Pulmonary artery endothelial cell (primary cell): ENCODE results near the gene RERE. TPM values are rescaled to one million over a fixed set of nuclear protein-coding genes. Genes with fewer than 3 reads are reported as not detected.

ENCODE experiments used
- DNase-seq: peaks from one replicate; pipeline ENCODE4 v3.0.0-alpha.2; 2011; ENCODE audit warnings: low read depth, low spot score
- total RNA-seq: library from RNA; depleted of rRNA; stranded (reverse); fragments of >200 nt; gene quantifications from 2 replicates; pipeline ENCODE4 v1.2.3, GENCODE V29; 2014

Gene RERE
- total RNA-seq, 1 donor from 2014 or later: 60.7 TPM

GRCh38 chr1:8338526-8339202 is 478.8 kb downstream of the RERE start:
- no peak for DNase-seq

GRCh38 chr1:8337776-8338525 is 479.5 kb downstream of the RERE start:
- DNase-seq: no peak

- no peak for DNase-seq
Measured at GRCh38 chr1:8335246-8335645, 482.2 kb downstream of the RERE start.

- DNase-seq: no peak
Measured at GRCh38 chr1:8334106-8334851, 483.2 kb downstream of the RERE start.

- no peak for DNase-seq
Measured at GRCh38 chr1:8333246-8333987, 484.0 kb downstream of the RERE start.

GRCh38 chr1:8332806-8333205 is 484.6 kb downstream of the RERE start:
- no peak for DNase-seq

- DNase-seq: no peak
Measured at GRCh38 chr1:8330271-8331125, 486.9 kb downstream of the RERE start.

GRCh38 chr1:8329858-8330257 is 487.6 kb downstream of the RERE start:
- no peak for DNase-seq

GRCh38 chr1:8329439-8329838 is 488.0 kb downstream of the RERE start:
- no peak for DNase-seq

GRCh38 chr1:8328271-8328670 is 489.2 kb downstream of the RERE start:
- no peak for DNase-seq

- DNase-seq: no peak
Measured at GRCh38 chr1:8326265-8326664, 491.2 kb downstream of the RERE start.

GRCh38 chr1:8325771-8326170 is 491.7 kb downstream of the RERE start:
- no peak for DNase-seq

- DNase-seq: no peak
Measured at GRCh38 chr1:8324176-8324810, 493.1 kb downstream of the RERE start.

GRCh38 chr1:8323706-8324105 is 493.7 kb downstream of the RERE start:
- DNase-seq: no peak

- DNase-seq: no peak
Measured at GRCh38 chr1:8321612-8322011, 495.8 kb downstream of the RERE start.

GRCh38 chr1:8318436-8318835 is 499.0 kb downstream of the RERE start:
- no peak for DNase-seq

GRCh38 chr1:8317647-8318381 is 499.6 kb downstream of the RERE start, which contains the start of gene SLC45A1:
TSS of gene SLC45A1 (plus strand) at chr1:8318114. CDS start at chr1:8324330, 6,216 bp downstream.
- DNase-seq: peak; percentile 15

GRCh38 chr1:8315573-8316475 is 501.6 kb downstream of the RERE start:
- DNase-seq: no peak
